ENCODE results near the gene NTF3.

Gene NTF3

GRCh38 chr12:5460817-5461216, 28.9 kb downstream of the NTF3 start:
- Mint-ChIP-seq H3K36me3 (ENCODE audit: low read depth) (no peaks in the 10 kb centered on the region), H3K27me3 (peaks cover 3% of the 10 kb centered on the region), H3K27ac (no peak overlapping the region), H3K4me3 (no peak overlapping the region), H3K9me3 (no peaks in the 10 kb centered on the region), H3K4me1 (peaks cover 6% of the 10 kb centered on the region)
- ATAC-seq (no peak), DNase-seq (no peak)

GRCh38 chr12:5461966-5462365, 30.1 kb downstream of the NTF3 start:
- Mint-ChIP-seq H3K4me1 (peaks cover 4% of the 10 kb centered on the region), H3K4me3 (no peak overlapping the region), H3K27ac (no peak overlapping the region)

GRCh38 chr12:5464096-5464495, 32.2 kb downstream of the NTF3 start:
- Mint-ChIP-seq H3K36me3 (ENCODE audit: low read depth) (no peaks in the 10 kb centered on the region), H3K4me1 (no peaks in the 10 kb centered on the region), H3K9me3 (no peaks in the 10 kb centered on the region), H3K27me3 (peaks cover 6% of the 10 kb centered on the region), H3K27ac (no peak overlapping the region), H3K4me3 (no peak overlapping the region)
- DNase-seq (no peak), ATAC-seq (no peak)

More at GRCh38 chr12:5461966-5462365, 30.1 kb downstream of the NTF3 start:
- Mint-ChIP-seq H3K9me3 (no peaks in the 10 kb centered on the region), H3K27me3 (peaks cover 5% of the 10 kb centered on the region), H3K36me3 (ENCODE audit: low read depth) (no peaks in the 10 kb centered on the region)
- DNase-seq: no peak
- ATAC-seq: no peak

- no peaks in the 10 kb centered on the region for H3K9me3 Mint-ChIP-seq
- H3K4me1 Mint-ChIP-seq: no peaks in the 10 kb centered on the region
- no peak overlapping the region for H3K4me3 Mint-ChIP-seq
- ATAC-seq: no peak
- H3K36me3 Mint-ChIP-seq (ENCODE audit: low read depth): no peaks in the 10 kb centered on the region
- no peak overlapping the region for H3K27ac Mint-ChIP-seq
- DNase-seq: no peak
- H3K27me3 Mint-ChIP-seq: peaks cover 6% of the 10 kb centered on the region
These were observed 33.5 kb downstream of the NTF3 start for GRCh38 chr12:5465384-5465783.

- peaks cover 8% of the 10 kb centered on the region for H3K27me3 Mint-ChIP-seq
- DNase-seq: no peak
- H3K4me3 Mint-ChIP-seq: no peak overlapping the region
- no peaks in the 10 kb centered on the region for H3K36me3 Mint-ChIP-seq (ENCODE audit: low read depth)
- ATAC-seq: no peak
- no peak overlapping the region for H3K27ac Mint-ChIP-seq
- H3K9me3 Mint-ChIP-seq: no peaks in the 10 kb centered on the region
- no peaks in the 10 kb centered on the region for H3K4me1 Mint-ChIP-seq
These were observed 34.6 kb downstream of the NTF3 start for GRCh38 chr12:5466521-5466960.

- Mint-ChIP-seq H3K27ac (no peak overlapping the region), H3K4me1 (no peaks in the 10 kb centered on the region), H3K36me3 (ENCODE audit: low read depth) (no peaks in the 10 kb centered on the region), H3K4me3 (no peak overlapping the region), H3K9me3 (no peaks in the 10 kb centered on the region), H3K27me3 (peaks cover 6% of the 10 kb centered on the region)
- no peak for DNase-seq
- ATAC-seq: no peak
These were observed 36.0 kb downstream of the NTF3 start for GRCh38 chr12:5467931-5468330.

GRCh38 chr12:5470221-5470620, 38.3 kb downstream of the NTF3 start:
- ATAC-seq (no peak), DNase-seq (no peak)
- peaks cover 9% of the 10 kb centered on the region for H3K27me3 Mint-ChIP-seq
- H3K4me3 Mint-ChIP-seq: no peak overlapping the region
- no peak overlapping the region for H3K27ac Mint-ChIP-seq
- no peaks in the 10 kb centered on the region for H3K4me1 Mint-ChIP-seq
- no peaks in the 10 kb centered on the region for H3K36me3 Mint-ChIP-seq (ENCODE audit: low read depth)
- H3K9me3 Mint-ChIP-seq: no peaks in the 10 kb centered on the region

GRCh38 chr12:5470703-5471102, 38.8 kb downstream of the NTF3 start:
- H3K4me1 Mint-ChIP-seq: no peaks in the 10 kb centered on the region
- H3K9me3 Mint-ChIP-seq: no peaks in the 10 kb centered on the region

GRCh38 chr12:5473076-5473782, 41.3 kb downstream of the NTF3 start:
- ATAC-seq (no peak), DNase-seq (no peak)
- no peaks in the 10 kb centered on the region for H3K4me1 Mint-ChIP-seq
- H3K4me3 Mint-ChIP-seq: no peak overlapping the region
- H3K27ac Mint-ChIP-seq: no peak overlapping the region
- H3K27me3 Mint-ChIP-seq: peaks cover 5% of the 10 kb centered on the region
- no peaks in the 10 kb centered on the region for H3K36me3 Mint-ChIP-seq (ENCODE audit: low read depth)
- H3K9me3 Mint-ChIP-seq: no peaks in the 10 kb centered on the region

More at GRCh38 chr12:5470703-5471102, 38.8 kb downstream of the NTF3 start:
- H3K27ac Mint-ChIP-seq: no peak overlapping the region
- DNase-seq (no peak), ATAC-seq (no peak)
- H3K27me3 Mint-ChIP-seq: peaks cover 9% of the 10 kb centered on the region
- no peak overlapping the region for H3K4me3 Mint-ChIP-seq
- H3K36me3 Mint-ChIP-seq (ENCODE audit: low read depth): no peaks in the 10 kb centered on the region

- H3K4me3 Mint-ChIP-seq: no peak overlapping the region
- no peak overlapping the region for H3K27ac Mint-ChIP-seq
- ATAC-seq: no peak
- H3K36me3 Mint-ChIP-seq (ENCODE audit: low read depth): no peaks in the 10 kb centered on the region
- peaks cover 5% of the 10 kb centered on the region for H3K27me3 Mint-ChIP-seq
- no peak for DNase-seq
- no peaks in the 10 kb centered on the region for H3K4me1 Mint-ChIP-seq
- H3K9me3 Mint-ChIP-seq: no peaks in the 10 kb centered on the region
These were observed 41.8 kb downstream of the NTF3 start for GRCh38 chr12:5473783-5474116.

GRCh38 chr12:5476356-5476755, 44.4 kb downstream of the NTF3 start:
- H3K27ac Mint-ChIP-seq: no peak overlapping the region
- no peaks in the 10 kb centered on the region for H3K9me3 Mint-ChIP-seq
- ATAC-seq (no peak), DNase-seq (no peak)
- peaks cover 3% of the 10 kb centered on the region for H3K27me3 Mint-ChIP-seq
- no peak overlapping the region for H3K4me3 Mint-ChIP-seq
- H3K36me3 Mint-ChIP-seq (ENCODE audit: low read depth): no peaks in the 10 kb centered on the region
- H3K4me1 Mint-ChIP-seq: no peaks in the 10 kb centered on the region

- no peaks in the 10 kb centered on the region for H3K9me3 Mint-ChIP-seq
- H3K27me3 Mint-ChIP-seq: peaks cover 3% of the 10 kb centered on the region
- no peaks in the 10 kb centered on the region for H3K36me3 Mint-ChIP-seq (ENCODE audit: low read depth)
- no peaks in the 10 kb centered on the region for H3K4me1 Mint-ChIP-seq
- DNase-seq: no peak
- no peak for ATAC-seq
- H3K4me3 Mint-ChIP-seq: no peak overlapping the region
- no peak overlapping the region for H3K27ac Mint-ChIP-seq
These were observed 46.3 kb downstream of the NTF3 start for GRCh38 chr12:5478081-5478706.

- H3K4me3 Mint-ChIP-seq: no peak overlapping the region
- no peaks in the 10 kb centered on the region for H3K4me1 Mint-ChIP-seq
- no peaks in the 10 kb centered on the region for H3K36me3 Mint-ChIP-seq (ENCODE audit: low read depth)
- no peak overlapping the region for H3K27ac Mint-ChIP-seq
- H3K27me3 Mint-ChIP-seq: peaks cover 3% of the 10 kb centered on the region
- ATAC-seq (no peak), DNase-seq (no peak)
- H3K9me3 Mint-ChIP-seq: no peaks in the 10 kb centered on the region
These were observed 47.9 kb downstream of the NTF3 start for GRCh38 chr12:5479761-5480160.

GRCh38 chr12:5480218-5480937, 48.5 kb downstream of the NTF3 start:
- H3K27ac Mint-ChIP-seq: no peak overlapping the region

GRCh38 chr12:5480938-5481303, 49.0 kb downstream of the NTF3 start:
- no peak for ATAC-seq
- H3K4me1 Mint-ChIP-seq: no peaks in the 10 kb centered on the region
- H3K36me3 Mint-ChIP-seq (ENCODE audit: low read depth): no peaks in the 10 kb centered on the region
- no peaks in the 10 kb centered on the region for H3K27me3 Mint-ChIP-seq
- H3K4me3 Mint-ChIP-seq: no peak overlapping the region
- DNase-seq: no peak
- no peaks in the 10 kb centered on the region for H3K9me3 Mint-ChIP-seq
- H3K27ac Mint-ChIP-seq: no peak overlapping the region

More at GRCh38 chr12:5480218-5480937, 48.5 kb downstream of the NTF3 start:
- no peak for ATAC-seq
- Mint-ChIP-seq H3K4me3 (no peak overlapping the region), H3K9me3 (no peaks in the 10 kb centered on the region), H3K4me1 (no peaks in the 10 kb centered on the region), H3K36me3 (ENCODE audit: low read depth) (no peaks in the 10 kb centered on the region), H3K27me3 (no peaks in the 10 kb centered on the region)
- DNase-seq: no peak

Data from activated naive CD8-positive, alpha-beta T cell treated with anti-CD3 and anti-CD28 coated beads, Interleukin-2, amount 50 U/mL, for 24 hours (primary cell).